Osteoblast (primary cell): Measurements from ENCODE around the gene GAGE12J. TPM values are rescaled to one million over a fixed set of nuclear protein-coding genes. Genes with fewer than 3 reads are reported as not detected.
A peak's percentile ranks its signal among the peaks of the same experiment; 100 is the strongest.
"Not testable (repeated sequence)": the region's sequence is repeated elsewhere in the genome, so short reads cannot be mapped to it uniquely, and the experiment has no call there.

Experiments
- DNase-seq: peaks from one replicate; pipeline ENCODE4 v3.0.0; 2011; ENCODE audit warnings: low spot score, mixed read lengths; ENCODE audit not compliant: insufficient read length; ENCODE audit errors: missing footprints
- H2AFZ ChIP-seq: 2 replicates; pipeline ENCODE4 v1.6.0; 2011; ENCODE audit warnings: mild to moderate bottlenecking, low read length
- H3K27ac ChIP-seq: 2 replicates; pipeline ENCODE4 v1.5.1; 2011; ENCODE audit warnings: mild to moderate bottlenecking, low read depth, low read length, moderate library complexity
- H3K27me3 ChIP-seq: 2 replicates; pipeline ENCODE4 v1.6.0; 2012; ENCODE audit warnings: mild to moderate bottlenecking, control low read depth, inconsistent platforms, low read length, moderate library complexity; ENCODE audit not compliant: insufficient read depth
- H3K36me3 ChIP-seq: 2 replicates; pipeline ENCODE4 v1.5.1; 2011; ENCODE audit warnings: mild to moderate bottlenecking, low read length, control low read depth, moderate library complexity; ENCODE audit not compliant: insufficient read depth
- H3K4me1 ChIP-seq: 2 replicates; pipeline ENCODE4 v1.5.1; 2011; ENCODE audit warnings: mild to moderate bottlenecking, low read length, control low read depth, moderate library complexity; ENCODE audit not compliant: insufficient read depth
- H3K4me2 ChIP-seq: 2 replicates; pipeline ENCODE4 v1.6.0; 2011; ENCODE audit warnings: mild to moderate bottlenecking, low read length; ENCODE audit not compliant: insufficient read depth
- H3K4me3 ChIP-seq: fragments of 200-600 bp; sonication (generic); 3 replicates; pipeline ENCODE4 v1.5.1; 2012; ENCODE audit warnings: mild to moderate bottlenecking, low read length, inconsistent platforms; ENCODE audit not compliant: insufficient read depth
- H3K79me2 ChIP-seq: 2 replicates; pipeline ENCODE4 v1.6.0; 2012; ENCODE audit warnings: mild to moderate bottlenecking, low read length, control low read depth, inconsistent platforms; ENCODE audit not compliant: insufficient read depth
- H3K9me3 ChIP-seq: 2 replicates; pipeline ENCODE4 v1.5.1; 2011; ENCODE audit warnings: low read depth, low read length, control low read depth
- H4K20me1 ChIP-seq: 2 replicates; pipeline ENCODE4 v1.6.0; 2012; ENCODE audit warnings: mild to moderate bottlenecking, low read length, control low read depth; ENCODE audit not compliant: insufficient read depth
- total RNA-seq: library from RNA; depleted of rRNA; stranded (reverse); fragments of >200 nt; gene quantifications from 2 replicates; pipeline ENCODE4 v1.2.3, GENCODE V29; 2012
- TF ChIP-seq, protein P1 (sequence below): IDR thresholded peaks from 2 replicates; pipeline ENCODE4 v1.5.1; 2011; ENCODE audit warnings: mild to moderate bottlenecking, low read depth, low read length, moderate library complexity; ENCODE audit errors: extremely low read depth

GAGE12J gene
- total RNA-seq, 1 donor = not detected

DNA sequence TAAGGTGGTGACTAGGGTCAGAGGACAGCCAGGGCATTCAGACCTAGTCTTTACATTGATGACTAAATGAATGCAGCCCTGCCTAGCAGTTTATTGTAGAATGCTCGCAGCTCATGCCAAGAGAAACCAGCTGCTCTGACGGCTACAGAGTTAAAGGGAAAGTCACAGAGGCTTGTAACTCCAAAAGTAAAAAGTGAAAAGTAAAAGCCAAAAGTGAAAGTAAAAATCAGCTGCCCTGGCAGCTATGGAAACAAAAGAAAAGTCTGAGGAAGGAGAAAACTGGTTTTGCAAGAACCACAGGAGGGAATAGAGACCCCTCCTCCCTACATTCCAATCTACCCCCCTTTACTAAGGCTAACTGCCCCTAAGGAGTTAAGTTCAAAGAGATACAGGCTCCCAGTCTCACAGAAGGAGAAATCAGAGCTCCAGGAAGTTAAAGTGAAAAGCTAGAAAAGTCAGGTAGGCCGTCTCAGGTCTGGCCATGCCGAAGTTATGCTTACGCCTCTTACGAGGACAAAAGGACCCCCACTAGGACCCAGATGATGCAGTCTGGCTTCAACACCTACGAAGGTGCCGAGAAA, 12.3 kb upstream of the GAGE12J start:
- Histone ChIP-seq H4K20me1 (no peaks in the 10 kb centered on the region), H3K9me3 (no peaks in the 10 kb centered on the region), H3K79me2 (no peaks in the 10 kb centered on the region), H3K36me3 (no peaks in the 10 kb centered on the region), H3K4me2 (peak overlapping the region; percentile 83), H3K4me3 (peak overlapping the region; percentile 65), H3K27me3 (no peaks in the 10 kb centered on the region), H3K27ac (peak overlapping the region; percentile 27), H2AFZ (peak overlapping the region; percentile 80), H3K4me1 (no peaks in the 10 kb centered on the region)
- no peak for DNase-seq
- TF ChIP-seq, protein P1, sequence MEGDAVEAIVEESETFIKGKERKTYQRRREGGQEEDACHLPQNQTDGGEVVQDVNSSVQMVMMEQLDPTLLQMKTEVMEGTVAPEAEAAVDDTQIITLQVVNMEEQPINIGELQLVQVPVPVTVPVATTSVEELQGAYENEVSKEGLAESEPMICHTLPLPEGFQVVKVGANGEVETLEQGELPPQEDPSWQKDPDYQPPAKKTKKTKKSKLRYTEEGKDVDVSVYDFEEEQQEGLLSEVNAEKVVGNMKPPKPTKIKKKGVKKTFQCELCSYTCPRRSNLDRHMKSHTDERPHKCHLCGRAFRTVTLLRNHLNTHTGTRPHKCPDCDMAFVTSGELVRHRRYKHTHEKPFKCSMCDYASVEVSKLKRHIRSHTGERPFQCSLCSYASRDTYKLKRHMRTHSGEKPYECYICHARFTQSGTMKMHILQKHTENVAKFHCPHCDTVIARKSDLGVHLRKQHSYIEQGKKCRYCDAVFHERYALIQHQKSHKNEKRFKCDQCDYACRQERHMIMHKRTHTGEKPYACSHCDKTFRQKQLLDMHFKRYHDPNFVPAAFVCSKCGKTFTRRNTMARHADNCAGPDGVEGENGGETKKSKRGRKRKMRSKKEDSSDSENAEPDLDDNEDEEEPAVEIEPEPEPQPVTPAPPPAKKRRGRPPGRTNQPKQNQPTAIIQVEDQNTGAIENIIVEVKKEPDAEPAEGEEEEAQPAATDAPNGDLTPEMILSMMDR = no peak

DNA sequence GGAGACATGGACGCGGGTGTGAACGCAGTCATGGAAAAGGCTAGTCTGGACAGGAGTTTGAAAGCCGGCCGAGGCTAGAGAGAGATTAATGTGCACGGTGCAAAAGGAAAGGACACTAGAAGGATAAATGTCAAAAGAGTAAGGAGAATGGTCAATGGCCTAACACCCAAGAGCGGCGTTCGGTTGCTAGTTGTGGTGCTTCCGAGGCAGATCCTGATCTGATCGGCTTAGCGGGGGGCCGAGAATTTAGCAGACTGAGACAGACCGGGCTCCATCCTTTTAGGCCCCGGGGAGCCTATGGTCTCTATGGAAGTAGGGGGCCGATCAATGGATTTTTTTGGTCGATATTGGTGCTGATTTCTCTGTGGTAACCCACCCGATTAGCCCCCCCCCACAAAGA, 11.5 kb upstream of the GAGE12J start:
- Histone ChIP-seq H3K4me3 (no peak overlapping the region), H3K36me3 (no peaks in the 10 kb centered on the region), H3K4me1 (no peaks in the 10 kb centered on the region), H2AFZ (peak overlapping the region; percentile 80), H3K9me3 (no peaks in the 10 kb centered on the region), H3K4me2 (peak overlapping the region; percentile 83), H3K27ac (no peak overlapping the region), H3K79me2 (no peaks in the 10 kb centered on the region), H4K20me1 (no peaks in the 10 kb centered on the region), H3K27me3 (no peaks in the 10 kb centered on the region)
- DNase-seq = no peak
- TF ChIP-seq, protein P1 = no peak

DNA sequence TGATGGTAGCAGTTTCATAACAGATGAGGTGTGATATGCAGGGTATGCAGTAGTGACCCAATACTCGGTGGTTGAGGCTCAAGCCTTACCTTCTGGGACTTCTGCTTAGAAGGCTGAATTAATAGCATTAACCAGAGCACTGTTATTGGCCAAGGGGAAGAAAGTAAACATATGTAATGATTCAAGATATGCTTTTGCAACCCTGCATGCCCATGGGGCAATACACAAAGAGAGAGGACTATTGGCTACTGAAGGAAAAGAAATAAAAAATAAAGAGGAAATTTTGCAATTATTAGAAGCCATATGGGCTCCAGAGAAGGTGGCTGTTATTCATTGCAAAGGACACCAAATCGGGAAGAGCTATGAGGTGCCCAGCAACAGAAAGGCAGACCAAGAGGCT, 9.7 kb upstream of the GAGE12J start:
- H3K27me3 ChIP-seq = no peaks in the 10 kb centered on the region
- TF ChIP-seq, protein P1 = no peak
- H4K20me1 ChIP-seq = no peaks in the 10 kb centered on the region

DNA sequence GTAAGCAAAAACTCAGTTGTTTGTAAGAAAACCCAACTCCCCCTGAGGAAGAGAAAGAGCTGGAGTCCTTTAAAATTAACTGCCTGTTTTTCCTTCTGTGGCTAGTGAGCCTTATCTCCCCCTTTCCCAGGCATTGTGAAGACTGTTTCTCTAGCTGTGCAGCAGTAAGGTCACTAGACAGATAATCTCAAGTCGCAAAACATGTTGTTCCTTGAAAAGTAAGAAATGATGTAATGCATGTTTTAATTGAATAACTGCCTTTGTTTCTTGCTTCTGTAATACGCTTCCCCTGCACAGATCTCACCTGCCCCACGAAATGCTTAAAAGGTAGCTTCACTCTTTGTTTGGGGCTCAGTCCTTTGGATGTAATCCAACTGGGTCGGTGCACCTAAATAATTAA, 5.8 kb upstream of the GAGE12J start:
- Histone ChIP-seq H4K20me1 (no peaks in the 10 kb centered on the region), H3K4me1 (no peaks in the 10 kb centered on the region), H3K79me2 (no peaks in the 10 kb centered on the region), H3K4me3 (no peak overlapping the region), H2AFZ (no peak overlapping the region), H3K27ac (no peak overlapping the region), H3K27me3 (no peaks in the 10 kb centered on the region), H3K4me2 (no peak overlapping the region), H3K36me3 (no peaks in the 10 kb centered on the region), H3K9me3 (no peaks in the 10 kb centered on the region)
- TF ChIP-seq, protein P1 = no peak
- DNase-seq = no peak

More for the DNA sequence above, 9.7 kb upstream of the GAGE12J start:
- Histone ChIP-seq H3K4me3 (no peak overlapping the region), H3K4me1 (no peaks in the 10 kb centered on the region), H2AFZ (no peak overlapping the region), H3K79me2 (no peaks in the 10 kb centered on the region), H3K4me2 (no peak overlapping the region), H3K27ac (no peak overlapping the region), H3K36me3 (no peaks in the 10 kb centered on the region), H3K9me3 (no peaks in the 10 kb centered on the region)
- DNase-seq = no peak

DNA sequence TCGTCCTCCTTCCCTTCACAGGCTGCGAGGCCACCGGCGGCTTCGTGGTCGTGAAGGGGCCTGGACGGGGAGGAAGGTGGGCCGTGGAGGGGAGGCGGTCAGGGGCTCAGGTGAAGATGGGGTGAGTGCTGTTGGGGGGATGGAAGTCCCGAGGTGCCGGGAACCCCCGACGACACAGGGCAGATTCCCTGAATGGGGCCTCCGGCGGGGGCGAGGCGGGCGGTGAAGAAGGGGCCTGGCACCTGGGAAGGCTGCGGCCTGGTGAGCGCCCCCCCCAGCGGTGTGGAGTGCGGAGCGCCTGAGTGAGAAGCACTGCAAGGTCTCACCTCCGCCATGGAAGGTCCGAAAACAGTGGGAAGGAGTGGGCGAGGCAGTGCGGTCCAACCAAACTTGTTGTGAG, 429 bp downstream of the GAGE12J start:
- not testable (repeated sequence) for H4K20me1 ChIP-seq, DNase-seq

DNA sequence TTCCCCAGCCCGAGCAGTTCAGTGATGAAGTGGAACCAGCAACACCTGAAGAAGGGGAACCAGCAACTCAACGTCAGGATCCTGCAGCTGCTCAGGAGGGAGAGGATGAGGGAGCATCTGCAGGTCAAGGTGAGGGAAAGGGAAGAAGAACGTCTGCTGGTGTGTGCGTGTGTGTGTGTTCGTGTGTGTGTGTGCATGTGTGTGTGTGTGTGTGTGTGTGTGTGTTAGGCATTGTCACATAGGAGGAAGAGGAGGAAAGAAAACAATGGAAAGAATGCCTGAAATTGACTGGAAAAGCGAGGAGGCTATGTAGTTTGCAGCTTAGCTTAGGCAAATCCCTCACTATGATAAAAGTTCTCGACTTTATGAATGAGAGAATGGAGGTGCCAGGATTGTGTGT, 1.9 kb downstream of the GAGE12J start:
- not testable (repeated sequence) for H3K4me2 ChIP-seq, H3K79me2 ChIP-seq, H3K9me3 ChIP-seq, H4K20me1 ChIP-seq, H3K27ac ChIP-seq, H2AFZ ChIP-seq, DNase-seq, H3K4me1 ChIP-seq, H3K4me3 ChIP-seq, H3K27me3 ChIP-seq, H3K36me3 ChIP-seq

More for the DNA sequence above, 429 bp downstream of the GAGE12J start:
- H3K9me3 ChIP-seq, H3K4me2 ChIP-seq, H3K4me1 ChIP-seq, H2AFZ ChIP-seq, H3K4me3 ChIP-seq, H3K27me3 ChIP-seq, H3K36me3 ChIP-seq, H3K79me2 ChIP-seq, H3K27ac ChIP-seq: not testable (repeated sequence)
